Brain microvascular endothelial cell (primary cell): ENCODE measurements around the gene SIDT2.

Experiments
- DNase-seq: peaks from one replicate; pipeline ENCODE4 v3.0.0-alpha.2; 2020
- H3K27ac ChIP-seq: fragments of 250-450 bp; sonication (Bioruptor Pico); 2 replicates; pipeline ENCODE4 v1.5.1; 2020; ENCODE audit warnings: mild to moderate bottlenecking, moderate library complexity
- H3K27me3 ChIP-seq: fragments of 250-450 bp; sonication (Bioruptor Pico); replicated peaks from 2 replicates; pipeline ENCODE4 v1.5.1; 2020; ENCODE audit warnings: mild to moderate bottlenecking
- H3K36me3 ChIP-seq: fragments of 250-450 bp; sonication (Bioruptor Pico); replicated peaks from 2 replicates; pipeline ENCODE4 v1.5.1; 2020; ENCODE audit warnings: mild to moderate bottlenecking
- H3K4me3 ChIP-seq: 2 replicates; pipeline ENCODE4 v1.5.1; 2011; ENCODE audit warnings: low read depth, mild to moderate bottlenecking, control low read depth, low read length, moderate library complexity
- CTCF ChIP-seq: IDR thresholded peaks from 2 replicates; pipeline ENCODE4 v1.5.1; 2011; ENCODE audit warnings: low read depth, mild to moderate bottlenecking, moderate library complexity, low read length, control low read depth, inconsistent platforms; ENCODE audit errors: missing control alignments
- in situ Hi-C: cut with HindIII; loops from 2 replicates; pipeline ENCODE4 v1.10.0; 2017; ENCODE audit warnings: low sequenced_read_pairs, low pct_ligation_motif_present

SIDT2 gene

DNA sequence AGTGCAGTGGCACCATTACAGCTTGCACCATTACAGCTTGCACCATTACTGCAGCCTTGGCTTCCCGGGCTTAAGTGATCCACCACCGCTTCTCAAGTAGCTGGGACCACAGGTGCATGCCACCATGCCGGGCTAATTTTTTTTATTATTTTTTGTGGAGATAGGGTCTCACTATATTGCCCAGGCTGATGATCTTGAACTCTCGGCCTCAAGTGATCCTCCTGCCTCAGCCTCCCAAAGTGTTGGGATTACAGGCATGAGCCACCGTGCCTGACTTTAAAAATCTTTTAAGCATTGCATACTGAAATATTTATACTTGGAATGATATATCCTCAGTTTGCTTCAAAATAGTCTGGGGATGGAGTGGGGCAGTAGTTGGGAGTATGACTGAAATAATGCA lies 24.1 kb upstream of the SIDT2 start:
- in situ Hi-C loops, result no loop called here
- H3K4me3 ChIP-seq, result no peak overlapping the region

DNA sequence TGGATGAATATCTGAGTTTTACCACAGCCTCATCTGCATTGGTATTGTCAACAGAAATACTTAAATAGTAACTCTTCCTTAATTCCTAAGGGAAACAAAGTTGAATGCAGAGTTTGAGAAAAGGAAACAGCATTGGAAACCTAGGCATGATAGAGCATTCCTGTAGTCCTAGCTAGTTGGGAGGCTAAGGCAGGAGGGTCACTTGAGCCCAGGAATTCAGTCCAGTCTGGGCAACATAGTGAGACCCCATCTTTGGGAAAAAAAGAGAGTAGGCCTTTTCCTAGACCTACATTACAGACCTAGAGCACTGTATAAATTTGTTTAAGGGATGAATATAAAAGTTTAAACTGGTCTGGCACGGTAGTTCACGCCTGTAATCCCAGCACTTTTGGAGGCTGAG lies 21.0 kb upstream of the SIDT2 start:
- peaks cover 35% of the 10 kb centered on the region for H3K36me3 ChIP-seq
- in situ Hi-C loops, result no loop called here

More for the DNA sequence above, 24.1 kb upstream of the SIDT2 start:
- Histone ChIP-seq H3K27me3 (no peaks in the 10 kb centered on the region), H3K36me3 (peaks cover 25% of the 10 kb centered on the region), H3K27ac (no peak overlapping the region)
- no peak for TF ChIP-seq CTCF
- DNase-seq, result no peak

GRCh38 chr11:117159892-117160291 lies 18.7 kb upstream of the SIDT2 start:
- no peaks in the 10 kb centered on the region for H3K27me3 ChIP-seq
- TF ChIP-seq CTCF, result no peak

More for the DNA sequence above, 21.0 kb upstream of the SIDT2 start:
- no peak overlapping the region for H3K4me3 ChIP-seq
- no peak for DNase-seq
- H3K27me3 ChIP-seq, result no peaks in the 10 kb centered on the region
- no peak for TF ChIP-seq CTCF
- H3K27ac ChIP-seq, result no peak overlapping the region

DNA sequence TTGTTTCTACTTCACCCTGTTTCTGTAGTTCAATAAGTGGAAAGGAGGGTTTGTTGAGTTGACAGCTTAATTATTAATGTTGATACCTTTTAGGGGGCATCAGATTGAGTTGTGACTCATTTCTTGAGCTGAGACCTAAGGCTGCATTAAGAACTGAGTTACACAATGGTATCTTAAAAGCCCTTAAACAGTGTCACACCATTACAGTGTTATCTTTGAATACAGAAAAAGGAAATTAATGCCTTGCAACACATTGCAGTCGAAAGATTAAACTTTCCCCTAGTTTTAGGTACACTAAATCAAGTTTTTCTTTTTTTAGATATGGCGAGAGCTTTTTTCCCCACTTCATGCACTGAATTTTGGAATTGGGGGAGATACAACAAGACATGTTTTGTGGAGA lies 17.7 kb upstream of the SIDT2 start:
- Histone ChIP-seq H3K4me3 (no peak overlapping the region), H3K27me3 (no peaks in the 10 kb centered on the region), H3K27ac (no peak overlapping the region), H3K36me3 (peaks cover 43% of the 10 kb centered on the region)
- no peak for TF ChIP-seq CTCF
- in situ Hi-C loops, result no loop called here
- no peak for DNase-seq

More at GRCh38 chr11:117159892-117160291, 18.7 kb upstream of the SIDT2 start:
- H3K4me3 ChIP-seq, result no peak overlapping the region
- peaks cover 42% of the 10 kb centered on the region for H3K36me3 ChIP-seq
- no peak overlapping the region for H3K27ac ChIP-seq
- no peak for DNase-seq
- in situ Hi-C loops, result no loop called here

- no peak for DNase-seq
- in situ Hi-C loops, result no loop called here
- Histone ChIP-seq H3K36me3 (peaks cover 53% of the 10 kb centered on the region), H3K27me3 (no peaks in the 10 kb centered on the region), H3K27ac (no peak overlapping the region), H3K4me3 (no peak overlapping the region)
- no peak for TF ChIP-seq CTCF
These were observed 12.1 kb upstream of the SIDT2 start for GRCh38 chr11:117166491-117166890.

GRCh38 chr11:117169736-117170135 lies 8.8 kb upstream of the SIDT2 start:
- no peak for TF ChIP-seq CTCF
- no peak overlapping the region for H3K4me3 ChIP-seq
- H3K36me3 ChIP-seq, result peaks cover 30% of the 10 kb centered on the region
- in situ Hi-C loops, result no loop called here
- no peak for DNase-seq
- no peaks in the 10 kb centered on the region for H3K27me3 ChIP-seq
- no peak overlapping the region for H3K27ac ChIP-seq
